ENCODE measurements around the gene ADCY5.

ADCY5 gene

DNA sequence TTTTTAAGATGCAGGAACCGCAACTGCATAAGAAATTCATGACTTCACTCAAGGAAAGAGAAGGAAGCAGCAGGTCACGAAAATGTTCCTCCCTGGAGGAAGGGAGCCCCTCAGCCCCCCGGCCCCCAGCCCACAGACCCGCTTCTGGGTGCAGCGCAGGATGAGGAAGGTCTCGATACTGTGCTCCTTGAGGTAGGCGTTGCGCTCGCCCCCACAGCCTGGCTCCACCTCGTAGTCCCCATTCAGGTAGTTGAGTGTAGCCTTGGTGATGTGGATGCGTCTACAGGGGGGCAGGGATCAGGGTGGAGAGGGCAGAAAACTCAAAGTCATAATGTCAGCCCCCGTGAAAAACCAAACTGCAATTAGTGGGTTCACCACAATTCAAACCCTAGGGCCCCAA is 121.4 kb downstream of the ADCY5 start:
- H3K14ac ChIP-seq (ENCODE audit: low read length), result no peak overlapping the region
- H3K9ac ChIP-seq (ENCODE audit: low read depth, low read length, poor library complexity), result no peak overlapping the region
- H3K4me2 ChIP-seq (ENCODE audit: insufficient read depth, low read length, poor library complexity, severe bottlenecking), result no peak overlapping the region
- no peak overlapping the region for H2BK15ac ChIP-seq (ENCODE audit: low read length)
- peaks cover 0 to 2% of the 10 kb centered on the region in 2 donors for H3K9me3 ChIP-seq (replicated peaks in 1 of 2; ENCODE audit: control insufficient read depth in 2 of 2, insufficient read depth in 1 of 2, low read depth in 1 of 2, low read length in 2 of 2)
- no peak overlapping the region for H2AK5ac ChIP-seq (ENCODE audit: low read depth, low read length)
- no peak overlapping the region for H2BK5ac ChIP-seq (ENCODE audit: low read length)
- H2BK12ac ChIP-seq (ENCODE audit: low read length), result no peak overlapping the region
- no peak overlapping the region for H2BK120ac ChIP-seq (ENCODE audit: low read depth, low read length)
- H4K91ac ChIP-seq (ENCODE audit: low read depth, low read length, poor library complexity), result no peak overlapping the region
- no peaks in the 10 kb centered on the region for H3K36me3 ChIP-seq (replicated peaks in 1 of 2; ENCODE audit: control insufficient read depth in 2 of 2, insufficient read depth in 2 of 2, low read length in 2 of 2)
- no peak for DNase-seq (ENCODE audit: low spot score)
- no peak overlapping the region for H4K8ac ChIP-seq (ENCODE audit: low read depth, low read length)
- H3K4me1 ChIP-seq (ENCODE audit: control insufficient read depth in 2 of 2, insufficient read depth in 1 of 2, low read depth in 1 of 2, low read length in 2 of 2), result no peaks in the 10 kb centered on the region
- H3K27ac ChIP-seq (replicated peaks; ENCODE audit: low read length), result no peak overlapping the region
- H3K4ac ChIP-seq (ENCODE audit: low read length), result no peak overlapping the region
- no CpG with 5 or more reads among the region's 12 CpGs for WGBS, 2 donors (ENCODE audit: extremely low coverage in 2 of 2, insufficient read length in 2 of 2, insufficient replicate concordance in 1 of 2)
- no peak overlapping the region for H3K18ac ChIP-seq (ENCODE audit: low read length)
- H2AFZ ChIP-seq (ENCODE audit: low read length), result no peak overlapping the region
- H3K27me3 ChIP-seq (ENCODE audit: control insufficient read depth in 3 of 3, insufficient read depth in 3 of 3, low read depth in 1 of 3, low read length in 3 of 3), result peaks cover 0 to 37% (median 2%) of the 10 kb centered on the region in 3 experiments
- H3K79me1 ChIP-seq (ENCODE audit: low read depth, low read length), result no peaks in the 10 kb centered on the region
- H3K23ac ChIP-seq (ENCODE audit: low read depth, low read length, poor library complexity), result no peak overlapping the region
- no peak overlapping the region for H3K4me3 ChIP-seq (ENCODE audit: low read length in 2 of 2)

DNA sequence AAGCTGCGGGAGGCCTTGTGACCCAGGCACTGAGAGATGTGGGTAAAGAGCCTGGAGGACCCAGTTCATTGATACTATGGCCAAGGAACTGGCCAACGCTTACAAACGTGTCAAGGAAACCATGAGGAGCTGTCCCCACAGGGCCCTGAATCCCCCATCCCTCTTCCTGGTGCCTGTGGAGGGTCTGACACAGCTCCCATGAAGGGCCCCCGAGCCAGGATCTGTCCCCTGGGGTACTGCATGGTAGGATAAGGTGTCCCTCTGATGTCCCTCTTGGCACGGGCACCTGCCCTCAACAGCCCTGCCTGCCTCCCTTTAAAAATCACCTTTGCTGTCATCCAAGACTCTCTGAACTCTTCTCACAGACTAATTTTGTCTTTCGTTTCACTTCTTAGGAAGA is 122.4 kb downstream of the ADCY5 start:
- no peak overlapping the region for H3K4me3 ChIP-seq (ENCODE audit: low read length in 2 of 2)
- H2BK5ac ChIP-seq (ENCODE audit: low read length), result no peak overlapping the region
- H2BK120ac ChIP-seq (ENCODE audit: low read depth, low read length), result no peak overlapping the region
- H3K27me3 ChIP-seq (ENCODE audit: control insufficient read depth in 3 of 3, insufficient read depth in 3 of 3, low read depth in 1 of 3, low read length in 3 of 3), result peaks cover 0 to 37% (median 2%) of the 10 kb centered on the region in 3 experiments
- H2BK12ac ChIP-seq (ENCODE audit: low read length), result no peak overlapping the region
- no peak overlapping the region for H3K4me2 ChIP-seq (ENCODE audit: insufficient read depth, low read length, poor library complexity, severe bottlenecking)
- no peak overlapping the region for H3K18ac ChIP-seq (ENCODE audit: low read length)
- peak overlapping the region; percentile 61 for H3K23ac ChIP-seq (ENCODE audit: low read depth, low read length, poor library complexity)
- H3K14ac ChIP-seq (ENCODE audit: low read length), result no peak overlapping the region
- H2BK15ac ChIP-seq (ENCODE audit: low read length), result no peak overlapping the region
- H3K4ac ChIP-seq (ENCODE audit: low read length), result no peak overlapping the region
- DNase-seq (ENCODE audit: low spot score), result no peak
- H3K79me1 ChIP-seq (ENCODE audit: low read depth, low read length), result no peaks in the 10 kb centered on the region
- no peak overlapping the region for H2AFZ ChIP-seq (ENCODE audit: low read length)
- no peak overlapping the region for H3K27ac ChIP-seq (replicated peaks; ENCODE audit: low read length)
- H2AK5ac ChIP-seq (ENCODE audit: low read depth, low read length), result no peak overlapping the region
- no peaks in the 10 kb centered on the region for H3K36me3 ChIP-seq (replicated peaks in 1 of 2; ENCODE audit: control insufficient read depth in 2 of 2, insufficient read depth in 2 of 2, low read length in 2 of 2)
- no peak overlapping the region for H3K9ac ChIP-seq (ENCODE audit: low read depth, low read length, poor library complexity)
- no peaks in the 10 kb centered on the region for H3K4me1 ChIP-seq (ENCODE audit: control insufficient read depth in 2 of 2, insufficient read depth in 1 of 2, low read depth in 1 of 2, low read length in 2 of 2)
- peaks cover 0 to 2% of the 10 kb centered on the region in 2 donors for H3K9me3 ChIP-seq (replicated peaks in 1 of 2; ENCODE audit: control insufficient read depth in 2 of 2, insufficient read depth in 1 of 2, low read depth in 1 of 2, low read length in 2 of 2)
- no peak overlapping the region for H4K8ac ChIP-seq (ENCODE audit: low read depth, low read length)
- no peak overlapping the region for H4K91ac ChIP-seq (ENCODE audit: low read depth, low read length, poor library complexity)
- WGBS, 2 donors (ENCODE audit: extremely low coverage in 2 of 2, insufficient read length in 2 of 2, insufficient replicate concordance in 1 of 2), result no CpG with 5 or more reads among the region's 6 CpGs

DNA sequence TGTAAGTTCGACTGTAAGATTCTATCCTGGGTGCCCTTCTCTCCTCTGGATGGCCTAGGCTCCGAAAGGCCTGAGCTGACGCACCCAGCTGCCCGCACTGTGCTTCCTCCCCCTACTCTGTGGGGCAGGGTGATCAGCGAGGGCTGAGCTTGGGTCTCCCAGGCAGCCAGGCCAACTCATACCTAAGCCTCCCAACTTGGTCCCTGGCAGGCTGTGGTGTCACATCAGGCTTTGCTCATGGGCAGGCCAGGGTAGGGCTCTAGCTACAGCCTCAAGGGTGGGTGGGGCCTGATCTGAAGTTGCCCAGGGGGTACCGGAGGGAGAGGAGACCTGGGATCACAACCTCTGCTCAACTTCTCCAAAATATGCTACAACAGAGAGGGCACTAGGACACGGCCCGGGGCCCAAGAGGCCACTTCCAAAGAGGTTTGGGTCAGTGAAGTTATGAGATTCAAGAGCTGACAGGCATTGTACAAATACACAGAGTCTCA is 123.1 kb downstream of the ADCY5 start:
- Histone ChIP-seq H3K4me3 (ENCODE audit: low read length in 2 of 2) (no peak overlapping the region), H2AK5ac (ENCODE audit: low read depth, low read length) (peak overlapping the region; percentile 26), H3K79me1 (ENCODE audit: low read depth, low read length) (no peaks in the 10 kb centered on the region), H3K18ac (ENCODE audit: low read length) (peak overlapping the region; percentile 35), H3K4ac (ENCODE audit: low read length) (no peak overlapping the region), H2BK5ac (ENCODE audit: low read length) (no peak overlapping the region), H3K27ac (replicated peaks; ENCODE audit: low read length) (no peak overlapping the region), H3K23ac (ENCODE audit: low read depth, low read length, poor library complexity) (peak overlapping the region; percentile 61), H2AFZ (ENCODE audit: low read length) (no peak overlapping the region), H3K9me3 (replicated peaks in 1 of 2; ENCODE audit: control insufficient read depth in 2 of 2, insufficient read depth in 1 of 2, low read depth in 1 of 2, low read length in 2 of 2) (peaks cover 0 to 2% of the 10 kb centered on the region in 2 donors), H3K4me1 (ENCODE audit: control insufficient read depth in 2 of 2, insufficient read depth in 1 of 2, low read depth in 1 of 2, low read length in 2 of 2) (no peaks in the 10 kb centered on the region), H3K9ac (ENCODE audit: low read depth, low read length, poor library complexity) (no peak overlapping the region), H3K36me3 (replicated peaks in 1 of 2; ENCODE audit: control insufficient read depth in 2 of 2, insufficient read depth in 2 of 2, low read length in 2 of 2) (no peaks in the 10 kb centered on the region), H3K14ac (ENCODE audit: low read length) (no peak overlapping the region), H2BK12ac (ENCODE audit: low read length) (no peak overlapping the region), H2BK15ac (ENCODE audit: low read length) (no peak overlapping the region), H3K27me3 (ENCODE audit: control insufficient read depth in 3 of 3, insufficient read depth in 3 of 3, low read depth in 1 of 3, low read length in 3 of 3) (peaks cover 0 to 41% (median 2%) of the 10 kb centered on the region in 3 experiments), H2BK120ac (ENCODE audit: low read depth, low read length) (peak overlapping the region; percentile 74), H4K91ac (ENCODE audit: low read depth, low read length, poor library complexity) (no peak overlapping the region), H3K4me2 (ENCODE audit: insufficient read depth, low read length, poor library complexity, severe bottlenecking) (no peak overlapping the region), H4K8ac (ENCODE audit: low read depth, low read length) (peak overlapping the region; percentile 26)
- WGBS, 2 donors (ENCODE audit: extremely low coverage in 2 of 2, insufficient read length in 2 of 2, insufficient replicate concordance in 1 of 2), result no CpG with 5 or more reads among the region's 8 CpGs
- no peak for DNase-seq (ENCODE audit: low spot score)

DNA sequence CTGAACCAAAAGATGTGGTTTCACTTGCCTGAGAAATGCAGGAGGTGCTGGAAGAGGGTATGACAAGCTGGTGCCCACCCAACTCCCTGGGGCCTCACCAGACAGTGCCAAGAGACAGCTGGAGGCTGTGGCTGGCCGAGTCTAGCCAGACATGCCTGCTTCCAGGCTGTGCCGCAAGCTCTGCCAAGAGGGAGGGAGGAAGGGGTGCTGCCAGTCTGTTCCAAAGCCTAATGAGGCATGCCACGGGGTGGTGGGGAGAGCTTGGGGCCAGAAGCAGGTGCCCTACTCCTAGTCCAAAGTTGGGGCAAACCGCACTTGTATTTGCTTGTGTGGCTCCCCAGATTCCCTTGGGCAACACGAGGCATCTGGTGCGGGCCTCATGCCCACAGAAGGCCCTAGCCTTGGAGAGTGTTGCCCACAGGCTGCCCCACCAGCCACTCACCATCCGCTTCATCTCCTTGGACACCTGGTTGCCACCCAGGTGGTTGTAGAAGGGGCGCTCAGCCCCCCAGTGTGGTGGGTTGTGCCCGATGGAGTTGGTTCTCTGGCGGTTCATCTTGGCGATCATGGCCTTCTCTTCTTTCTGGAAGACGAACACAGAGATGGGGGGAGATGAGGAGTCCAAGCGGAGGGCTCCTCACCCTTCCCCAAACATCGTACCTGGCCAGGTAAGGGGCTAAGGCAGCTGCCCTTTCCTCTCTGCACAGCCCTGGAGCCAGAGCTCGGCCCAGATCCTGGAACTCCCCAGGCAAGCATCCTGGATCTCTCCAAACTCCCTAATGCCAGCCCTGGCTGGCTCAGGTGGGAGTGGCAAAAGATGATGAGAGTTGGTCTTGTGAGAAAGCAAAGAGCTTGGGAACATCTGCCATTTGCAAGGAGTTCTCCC is 123.8 kb downstream of the ADCY5 start:
- no peak overlapping the region for H3K9ac ChIP-seq (ENCODE audit: low read depth, low read length, poor library complexity)
- H3K4me1 ChIP-seq (ENCODE audit: control insufficient read depth in 2 of 2, insufficient read depth in 1 of 2, low read depth in 1 of 2, low read length in 2 of 2), result peaks cover 0 to 2% of the 10 kb centered on the region in 2 donors
- H2AFZ ChIP-seq (ENCODE audit: low read length), result no peak overlapping the region
- WGBS, 2 donors (ENCODE audit: extremely low coverage in 2 of 2, insufficient read length in 2 of 2, insufficient replicate concordance in 1 of 2), result no CpG with 5 or more reads among the region's 15 CpGs
- H2BK15ac ChIP-seq (ENCODE audit: low read length), result no peak overlapping the region
- peak overlapping the region; percentile 33 for H3K18ac ChIP-seq (ENCODE audit: low read length)
- H3K4me3 ChIP-seq (ENCODE audit: low read length in 2 of 2), result no peak overlapping the region
- H2BK5ac ChIP-seq (ENCODE audit: low read length), result peak overlapping the region; percentile 59
- peaks cover 0 to 39% (median 2%) of the 10 kb centered on the region in 3 experiments for H3K27me3 ChIP-seq (ENCODE audit: control insufficient read depth in 3 of 3, insufficient read depth in 3 of 3, low read depth in 1 of 3, low read length in 3 of 3)
- H3K27ac ChIP-seq (replicated peaks; ENCODE audit: low read length), result no peak overlapping the region
- H3K36me3 ChIP-seq (replicated peaks in 1 of 2; ENCODE audit: control insufficient read depth in 2 of 2, insufficient read depth in 2 of 2, low read length in 2 of 2), result no peaks in the 10 kb centered on the region
- peak overlapping the region; percentile 74 for H2BK120ac ChIP-seq (ENCODE audit: low read depth, low read length)
- H3K4me2 ChIP-seq (ENCODE audit: insufficient read depth, low read length, poor library complexity, severe bottlenecking), result no peak overlapping the region
- no peak overlapping the region for H3K4ac ChIP-seq (ENCODE audit: low read length)
- H4K8ac ChIP-seq (ENCODE audit: low read depth, low read length), result peak overlapping the region; percentile 26
- H2AK5ac ChIP-seq (ENCODE audit: low read depth, low read length), result peak overlapping the region; percentile 26
- no peak overlapping the region for H2BK12ac ChIP-seq (ENCODE audit: low read length)
- H3K23ac ChIP-seq (ENCODE audit: low read depth, low read length, poor library complexity), result peak overlapping the region; percentile 47
- DNase-seq (ENCODE audit: low spot score), result no peak
- no peaks in the 10 kb centered on the region for H3K79me1 ChIP-seq (ENCODE audit: low read depth, low read length)
- H4K91ac ChIP-seq (ENCODE audit: low read depth, low read length, poor library complexity), result no peak overlapping the region
- peaks cover 0 to 2% of the 10 kb centered on the region in 2 donors for H3K9me3 ChIP-seq (replicated peaks in 1 of 2; ENCODE audit: control insufficient read depth in 2 of 2, insufficient read depth in 1 of 2, low read depth in 1 of 2, low read length in 2 of 2)
- peak overlapping the region; percentile 75 for H3K14ac ChIP-seq (ENCODE audit: low read length)

Measured in neuronal stem cell (in vitro differentiated cells).